ES-I3 (cell line): ENCODE results near the gene SLC25A41.

Source experiments
- H3K36me3 ChIP-seq: 2 replicates; pipeline ENCODE4 v1.6.1; 2013; ENCODE audit warnings: mild to moderate bottlenecking, low read length, control low read depth, moderate library complexity; ENCODE audit not compliant: insufficient read depth
- H3K4me1 ChIP-seq: 2 replicates; pipeline ENCODE4 v1.6.1; 2013; ENCODE audit warnings: mild to moderate bottlenecking, control low read depth, low read length; ENCODE audit not compliant: insufficient read depth
- H3K9ac ChIP-seq: 2 replicates; pipeline ENCODE4 v1.6.1; 2013; ENCODE audit warnings: low read depth, mild to moderate bottlenecking, low read length, moderate library complexity
- H3K9me3 ChIP-seq: 2 replicates; pipeline ENCODE4 v1.6.1; 2013; ENCODE audit warnings: mild to moderate bottlenecking, low read length, moderate library complexity; ENCODE audit not compliant: control insufficient read depth, insufficient read depth

SLC25A41 gene

DNA sequence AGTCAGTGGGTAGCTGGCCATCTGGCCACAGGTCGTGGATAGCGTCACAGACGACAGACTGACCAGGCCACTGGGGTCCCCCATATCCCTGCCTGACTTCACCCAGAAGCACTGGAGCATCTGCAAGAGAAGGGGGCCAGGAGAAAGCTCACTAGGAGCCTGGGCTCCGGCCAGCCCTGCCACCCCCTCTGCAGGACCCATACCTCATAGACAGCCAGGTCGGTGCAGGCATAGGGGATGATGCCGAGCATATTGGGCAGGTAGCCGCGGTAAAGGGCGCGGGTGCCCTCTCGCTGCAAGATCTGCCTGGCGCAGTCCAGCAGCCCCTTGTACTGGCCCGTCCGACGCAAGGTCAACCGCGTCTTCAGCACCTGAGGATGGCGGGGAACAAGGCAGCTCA is 6.4 kb downstream of the SLC25A41 start:
- Histone ChIP-seq H3K36me3 (no peaks in the 10 kb centered on the region; the same call in 1 of the 2 replicates), H3K9ac (no peak overlapping the region), H3K4me1 (no peaks in the 10 kb centered on the region), H3K9me3 (no peaks in the 10 kb centered on the region)

DNA sequence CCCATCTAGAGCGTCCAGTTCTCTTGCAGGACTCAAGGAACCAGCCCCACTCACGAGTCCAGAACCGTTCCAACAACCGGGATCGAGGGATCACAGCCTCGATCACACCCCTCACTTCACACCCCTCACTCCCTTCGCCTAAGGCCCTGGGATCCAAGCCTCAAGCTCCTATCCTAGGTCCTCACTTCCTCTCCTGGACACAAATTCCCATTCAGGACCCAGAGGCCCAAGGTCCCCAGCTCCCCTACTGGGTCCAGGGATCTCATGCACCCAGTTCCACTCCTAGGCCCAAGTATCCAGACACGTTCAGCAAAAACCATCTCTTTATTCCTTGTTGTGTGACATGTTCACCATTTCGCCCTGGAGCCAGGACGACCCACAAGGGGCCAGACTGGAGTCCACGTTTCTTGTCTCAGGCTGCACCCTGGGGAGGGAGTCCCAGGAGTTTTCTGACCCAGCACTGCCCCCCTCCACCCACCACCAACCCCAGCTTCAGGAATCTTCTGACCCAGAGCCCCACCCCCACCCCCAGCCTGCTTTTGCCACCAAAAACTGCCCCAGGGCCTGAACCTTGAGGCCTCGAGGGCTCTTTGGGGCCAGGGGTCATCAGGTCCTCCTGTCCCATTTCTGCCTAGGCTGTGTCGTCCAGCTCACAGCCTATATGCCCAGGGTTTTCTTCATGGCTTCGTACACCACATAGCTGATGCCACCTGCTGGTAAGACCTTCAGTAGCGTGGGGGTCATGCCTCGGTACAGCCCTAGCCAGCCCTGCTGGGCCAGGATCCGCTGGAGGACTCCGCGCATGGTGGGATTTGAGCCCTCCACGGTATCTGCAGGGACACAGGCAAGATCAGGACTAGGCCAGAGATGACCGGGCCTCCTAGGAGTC is 7.6 kb downstream of the SLC25A41 start:
- no peaks in the 10 kb centered on the region for H3K9me3 ChIP-seq
- H3K4me1 ChIP-seq, result no peaks in the 10 kb centered on the region
- no peaks in the 10 kb centered on the region; the same call in 1 of the 2 replicates for H3K36me3 ChIP-seq
- H3K9ac ChIP-seq, result no peak overlapping the region

- no peak overlapping the region for H3K9ac ChIP-seq
- no peaks in the 10 kb centered on the region for H3K4me1 ChIP-seq
- H3K36me3 ChIP-seq, result peaks cover 3% of the 10 kb centered on the region
- no peaks in the 10 kb centered on the region for H3K9me3 ChIP-seq
These were observed 8.4 kb downstream of the SLC25A41 start for GRCh38 chr19:6424939-6425731.

GRCh38 chr19:6424195-6424938 is 9.2 kb downstream of the SLC25A41 start, which contains the start of gene KHSRP:
TSS of gene KHSRP (minus strand) at chr19:6424811. CDS start at chr19:6424701, 110 bp downstream.
- Histone ChIP-seq H3K4me1 (no peaks in the 10 kb centered on the region), H3K9ac (peak within 1 kb of the TSS; percentile 84), H3K9me3 (no peaks in the 10 kb centered on the region), H3K36me3 (peaks cover 10% of the 10 kb centered on the region)

DNA sequence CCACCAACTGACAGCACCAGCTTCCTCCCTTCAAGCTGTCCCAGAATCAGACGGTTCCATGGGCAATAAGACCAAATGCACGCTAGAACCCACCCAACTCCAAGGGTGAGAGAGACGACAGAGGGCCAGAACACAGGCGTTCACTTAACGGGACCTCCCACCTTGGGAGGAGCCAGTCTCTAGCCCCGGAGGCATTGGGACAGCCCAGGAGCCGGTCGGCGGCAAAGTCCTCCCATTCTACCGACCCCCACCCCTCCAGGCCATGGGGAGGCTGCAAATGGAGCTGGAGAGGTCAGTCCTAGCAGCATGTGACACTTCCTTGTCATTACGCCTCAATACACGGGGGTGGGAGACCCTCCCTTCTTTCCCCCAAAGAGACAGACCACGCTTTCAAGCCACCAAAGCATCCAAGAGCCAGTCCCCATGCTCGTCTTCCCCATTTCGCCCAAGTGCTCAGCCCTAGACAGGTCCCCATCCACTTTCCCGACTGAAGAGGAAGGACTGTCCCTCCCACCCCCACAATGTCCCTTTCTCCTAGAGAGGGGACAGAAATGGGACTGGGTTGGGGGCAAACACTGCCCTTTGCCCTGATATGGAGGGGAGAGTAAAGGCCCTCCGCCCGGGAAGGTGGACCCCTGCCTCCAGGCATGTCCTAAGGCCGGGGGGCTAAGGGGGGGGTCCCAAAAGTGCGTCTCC is 9.9 kb downstream of the SLC25A41 start:
- Histone ChIP-seq H3K36me3 (peaks cover 11% of the 10 kb centered on the region), H3K9me3 (no peaks in the 10 kb centered on the region), H3K4me1 (no peaks in the 10 kb centered on the region), H3K9ac (peak overlapping the region; percentile 84)

GRCh38 chr19:6421075-6422014 is 12.2 kb downstream of the SLC25A41 start:
- Histone ChIP-seq H3K36me3 (peaks cover 23% of the 10 kb centered on the region), H3K9me3 (no peaks in the 10 kb centered on the region), H3K4me1 (no peaks in the 10 kb centered on the region), H3K9ac (no peak overlapping the region)

DNA sequence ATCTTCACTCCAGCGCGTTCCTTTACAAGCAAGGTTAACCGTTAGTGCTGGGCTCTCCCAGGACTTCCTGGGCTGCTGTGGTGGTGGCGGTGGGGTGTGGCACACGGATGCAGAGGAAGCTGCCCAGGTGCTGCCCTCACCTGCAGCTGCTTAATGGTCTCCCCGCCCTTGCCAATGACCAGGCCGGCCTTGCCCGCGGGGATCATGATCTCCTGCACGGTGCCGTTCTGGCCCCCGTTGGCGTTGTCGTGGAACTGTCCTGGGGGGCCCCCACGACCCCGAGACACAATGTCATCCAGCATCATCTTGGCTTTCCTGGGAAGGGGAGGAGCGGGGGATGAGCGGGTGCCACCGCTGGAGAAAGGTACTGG is 15.0 kb downstream of the SLC25A41 start:
- H3K4me1 ChIP-seq, result no peaks in the 10 kb centered on the region
- no peak overlapping the region for H3K9ac ChIP-seq
- no peaks in the 10 kb centered on the region for H3K9me3 ChIP-seq
- H3K36me3 ChIP-seq, result peaks cover 28% of the 10 kb centered on the region

- Histone ChIP-seq H3K9me3 (no peaks in the 10 kb centered on the region), H3K9ac (no peak overlapping the region), H3K36me3 (peaks cover 28% of the 10 kb centered on the region), H3K4me1 (no peaks in the 10 kb centered on the region)
These were observed 15.6 kb downstream of the SLC25A41 start for GRCh38 chr19:6417713-6418561.

- H3K9ac ChIP-seq, result no peak overlapping the region
- H3K9me3 ChIP-seq, result no peaks in the 10 kb centered on the region
- H3K36me3 ChIP-seq, result peaks cover 28% of the 10 kb centered on the region
- peaks cover 3% of the 10 kb centered on the region; the same call in 1 of the 2 replicates for H3K4me1 ChIP-seq
These were observed 16.7 kb downstream of the SLC25A41 start for GRCh38 chr19:6416658-6417405.

DNA sequence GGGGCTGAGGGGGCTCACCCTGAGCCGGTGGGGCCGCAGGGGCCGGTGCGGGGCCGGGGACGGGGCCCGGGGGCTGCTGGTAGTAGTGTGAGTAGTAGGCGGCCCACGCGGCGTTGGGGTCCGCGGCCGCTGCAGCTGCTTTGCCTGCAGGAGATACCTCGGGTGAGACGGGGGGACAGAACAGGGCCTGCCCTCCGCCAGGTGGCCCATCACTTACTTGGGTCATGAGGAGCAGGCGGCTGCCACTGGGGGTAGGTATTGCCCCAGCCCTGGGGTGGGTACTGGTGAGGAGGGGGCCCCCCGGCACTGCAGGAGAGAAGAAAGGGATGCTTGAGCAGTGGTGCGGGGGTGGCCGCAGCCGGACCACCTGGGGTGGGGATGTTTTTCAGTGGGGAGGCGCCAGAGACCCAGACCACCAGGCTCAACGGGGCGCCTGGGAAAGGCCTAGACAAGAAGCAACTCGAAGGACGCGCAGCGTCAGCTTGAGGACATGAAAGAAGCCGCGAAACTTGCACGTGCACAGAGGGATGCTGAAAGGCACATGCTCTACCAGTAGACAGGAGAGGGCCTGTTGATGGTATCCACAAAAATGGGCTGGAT is 17.9 kb downstream of the SLC25A41 start:
- no peak overlapping the region for H3K9ac ChIP-seq
- H3K4me1 ChIP-seq, result peaks cover 3% of the 10 kb centered on the region; the same call in 1 of the 2 replicates
- no peaks in the 10 kb centered on the region for H3K9me3 ChIP-seq
- H3K36me3 ChIP-seq, result peaks cover 28% of the 10 kb centered on the region

DNA sequence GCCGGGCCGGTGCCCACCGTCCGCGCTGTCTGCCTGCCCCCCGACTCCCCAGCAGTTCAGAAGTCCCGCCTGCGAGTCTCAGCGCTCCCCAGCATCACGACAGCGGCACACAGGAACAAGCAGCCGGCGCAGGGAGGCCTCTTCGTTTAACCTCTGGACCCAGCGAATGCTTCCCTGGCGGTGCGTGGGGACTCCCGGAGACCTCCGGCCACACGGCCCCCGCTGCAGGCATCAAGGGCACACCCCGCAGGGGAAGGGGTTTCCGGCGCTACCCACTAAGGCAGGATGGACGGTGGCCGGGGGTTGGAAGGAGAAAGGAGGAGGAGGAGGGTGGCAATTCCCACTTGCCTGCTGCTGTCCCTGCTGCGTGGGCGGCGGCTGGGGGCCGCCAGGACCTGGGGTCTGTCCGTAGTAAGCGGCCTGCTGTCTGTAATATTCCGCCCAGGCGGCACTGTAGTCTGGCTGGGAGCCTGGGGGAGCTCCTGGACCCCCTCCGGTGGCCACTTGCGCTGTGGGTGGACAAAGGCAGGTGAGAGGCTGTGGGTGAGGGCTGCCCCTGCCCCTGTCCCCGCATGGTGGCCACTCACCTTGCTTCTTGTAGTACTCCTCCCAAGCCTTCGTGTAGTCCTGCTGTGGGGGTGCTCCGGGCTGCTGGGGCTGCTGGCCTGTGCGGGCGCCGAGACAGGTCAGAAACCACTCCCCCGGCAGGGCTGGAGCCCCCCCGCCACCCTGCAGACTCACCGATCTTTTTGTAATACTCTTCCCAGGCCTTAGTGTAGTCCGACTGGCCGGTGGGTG is 18.6 kb downstream of the SLC25A41 start:
- Histone ChIP-seq H3K36me3 (peaks cover 24% of the 10 kb centered on the region), H3K9me3 (no peaks in the 10 kb centered on the region), H3K4me1 (peaks cover 3% of the 10 kb centered on the region; the same call in 1 of the 2 replicates), H3K9ac (no peak overlapping the region)
